HG03097 (cell line): ENCODE data around the gene NPAS3.

Experiments
- ATAC-seq: cut with Tn5 transposase; IDR thresholded peaks from one replicate; pipeline ENCODE4 v1.9.1; 2021; ENCODE audit not compliant: unreplicated experiment, low FRiP score

Gene NPAS3

DNA sequence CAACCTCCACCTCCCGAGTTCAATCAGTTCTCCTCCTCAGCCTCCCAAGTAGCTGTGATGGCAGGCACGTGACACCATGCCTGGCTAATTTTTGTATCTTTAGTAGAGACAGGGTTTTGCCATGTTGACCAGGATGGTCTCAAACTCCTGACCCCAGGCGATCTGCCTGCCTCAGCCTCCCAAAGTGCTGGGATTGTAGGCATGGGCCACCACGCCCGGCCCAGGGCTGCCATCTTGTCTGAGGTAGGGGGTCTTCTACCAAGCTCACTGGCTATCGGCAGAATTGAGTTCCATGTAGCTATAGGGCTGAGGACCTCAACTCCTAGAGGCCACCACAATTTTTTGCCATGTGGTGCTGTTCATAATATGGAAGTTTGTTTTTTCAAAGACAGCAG, 896.6 kb downstream of the NPAS3 start:
- ATAC-seq = no peak

DNA sequence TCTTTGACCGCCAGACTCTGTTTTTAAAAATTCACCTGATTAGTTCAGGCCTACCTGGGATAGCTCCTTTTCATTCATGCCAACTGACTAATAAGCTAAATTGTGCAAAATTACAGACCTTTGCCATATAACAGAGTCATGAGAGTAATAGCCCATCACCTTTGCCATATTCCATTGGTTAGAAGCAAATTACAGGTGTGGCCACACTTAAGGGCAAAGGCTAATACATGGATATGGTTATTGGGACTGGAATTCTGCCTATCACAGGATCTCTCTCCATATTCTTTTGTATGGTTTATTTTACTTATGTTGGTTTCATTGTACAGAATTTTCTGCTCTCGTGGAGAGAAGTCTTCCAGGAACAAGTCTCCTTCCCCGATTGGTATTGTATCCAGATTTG, 897.0 kb downstream of the NPAS3 start:
- no peak for ATAC-seq

DNA sequence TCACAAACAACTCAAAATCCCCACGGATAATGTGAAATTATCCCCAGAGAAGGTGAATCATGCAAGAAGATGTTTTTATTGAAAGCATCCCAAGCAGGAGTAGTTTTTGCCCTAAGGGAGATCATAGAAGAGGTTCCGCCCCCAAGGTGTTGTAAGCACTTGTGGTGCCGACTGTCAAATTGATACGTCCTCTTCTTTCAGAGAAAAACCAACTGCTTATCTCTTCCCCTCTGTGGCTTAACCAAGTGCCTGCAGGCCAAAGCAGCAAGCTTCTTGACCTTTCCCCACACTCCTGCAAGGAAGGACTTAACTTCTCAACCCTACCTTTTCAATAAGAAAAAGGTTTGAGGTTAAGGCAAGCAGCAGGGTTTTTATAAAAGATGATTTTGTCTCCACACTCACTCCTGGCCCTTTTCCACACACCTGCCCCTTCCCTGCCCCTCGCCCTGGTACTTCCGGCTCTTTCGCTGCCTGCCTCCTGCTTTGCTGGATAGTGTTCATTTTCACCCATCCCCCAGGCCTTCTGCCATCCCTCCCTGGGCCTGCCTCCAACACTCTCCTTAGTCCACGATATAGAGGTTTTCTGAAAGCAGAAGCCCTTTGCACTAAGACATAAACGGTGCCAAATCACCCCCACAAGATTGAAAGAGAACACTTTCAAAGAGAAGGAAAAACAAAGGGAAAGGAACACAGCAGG, 897.7 kb downstream of the NPAS3 start:
- no peak for ATAC-seq

DNA sequence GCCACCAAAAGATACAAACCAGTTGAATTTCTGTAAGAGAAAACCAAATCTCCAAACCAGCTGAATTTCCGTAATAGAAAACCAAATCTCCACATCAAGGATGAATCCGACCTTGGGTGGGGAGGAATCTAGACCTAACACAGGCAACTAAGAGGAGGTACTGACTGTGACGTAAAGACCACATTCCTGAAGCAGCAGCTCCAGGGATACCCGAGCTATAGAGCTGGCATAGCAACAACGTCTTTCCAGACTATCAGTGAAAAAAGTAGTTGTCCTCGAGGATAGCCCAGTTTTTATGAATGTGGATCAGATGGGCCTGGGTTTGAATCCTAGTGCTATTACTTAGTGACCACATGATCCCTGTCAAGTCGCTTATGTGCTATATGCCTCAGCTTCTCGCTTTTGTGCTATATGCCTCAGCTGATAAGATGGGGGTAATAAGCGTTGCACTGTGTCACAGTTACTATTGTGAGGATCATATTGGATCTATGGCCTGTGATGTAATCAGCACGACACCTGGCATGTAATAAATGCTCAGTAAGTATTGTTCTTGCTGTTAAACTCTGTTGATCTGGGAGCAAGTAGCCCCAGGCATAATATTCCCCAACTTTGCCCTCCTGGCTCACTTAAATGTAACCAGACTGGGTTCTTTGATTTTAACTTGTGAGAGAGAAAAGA, 898.4 kb downstream of the NPAS3 start:
- no peak for ATAC-seq

DNA sequence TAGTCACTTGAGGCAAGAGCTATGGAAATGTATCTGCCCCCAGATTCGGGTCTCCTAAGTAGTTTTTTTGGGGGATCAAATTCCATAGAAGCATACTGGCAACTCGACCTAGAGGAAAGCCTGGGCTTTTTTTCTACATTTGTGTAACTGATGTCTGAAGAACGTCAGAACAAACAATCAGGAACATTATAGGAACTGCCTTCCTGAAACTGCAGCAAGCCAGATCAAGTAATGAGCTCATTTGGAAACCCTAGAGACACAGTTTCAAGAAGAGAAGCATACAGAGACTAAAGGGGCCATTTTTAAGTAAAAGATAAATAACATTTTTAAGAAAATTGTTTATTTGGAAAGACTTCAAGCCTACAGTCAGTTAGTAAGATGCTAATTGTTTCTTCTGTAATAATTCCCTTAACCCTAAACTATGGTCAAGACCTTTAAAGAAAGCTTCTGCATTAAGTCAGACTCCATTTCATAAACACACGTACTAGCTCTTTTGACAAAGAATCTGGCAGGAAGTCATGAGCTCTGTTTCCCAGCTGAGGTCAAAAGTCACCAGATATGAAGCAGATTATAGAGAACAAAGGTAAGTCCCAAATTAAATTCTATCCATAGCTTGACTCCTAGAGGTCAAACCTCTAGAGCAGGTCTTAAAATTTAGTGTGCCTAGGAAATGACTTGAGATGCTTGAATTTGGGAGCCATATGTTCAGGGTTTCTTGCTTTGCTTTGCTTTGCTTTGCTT, 899.4 kb downstream of the NPAS3 start:
- no peak for ATAC-seq

DNA sequence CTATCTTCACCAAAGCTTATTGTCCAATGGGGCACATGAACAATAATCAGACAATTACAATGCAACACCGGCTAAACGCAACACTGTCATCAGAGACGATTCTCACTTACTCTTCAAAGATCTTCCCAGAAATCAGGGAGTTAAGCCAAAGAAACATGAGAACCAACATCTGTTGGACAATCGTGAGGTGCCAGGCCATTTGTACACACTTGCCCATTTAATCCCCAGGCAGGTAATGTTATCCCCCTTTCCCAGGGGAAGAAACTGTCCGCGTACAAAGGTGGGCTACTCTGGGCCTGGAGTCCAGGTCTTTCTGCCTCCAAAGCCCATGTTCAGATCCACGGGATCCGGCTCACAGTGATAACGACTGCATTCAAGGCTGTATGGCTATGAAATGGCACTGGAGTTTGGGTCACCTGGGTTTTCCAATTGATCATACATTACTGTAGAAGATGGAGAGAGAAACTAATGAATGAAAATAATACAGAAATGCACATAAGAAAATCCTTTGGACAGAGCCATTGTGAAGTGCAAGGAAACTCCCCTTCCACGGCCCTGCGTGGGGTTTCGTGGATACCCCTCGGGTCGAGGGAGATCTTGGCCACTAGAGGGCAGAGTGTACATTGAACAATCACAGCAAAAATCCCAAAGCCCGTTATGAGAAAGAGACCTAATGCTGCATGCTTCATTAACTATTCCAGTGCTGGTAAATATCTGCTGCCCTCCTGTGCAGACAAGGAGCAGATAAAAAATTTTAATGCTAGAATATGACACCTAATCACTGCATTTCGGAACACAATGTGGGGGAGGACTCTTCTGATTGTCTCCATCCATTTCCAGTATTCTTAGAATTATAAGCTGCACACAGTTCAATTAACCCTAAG, 900.8 kb downstream of the NPAS3 start:
- no peak for ATAC-seq

DNA sequence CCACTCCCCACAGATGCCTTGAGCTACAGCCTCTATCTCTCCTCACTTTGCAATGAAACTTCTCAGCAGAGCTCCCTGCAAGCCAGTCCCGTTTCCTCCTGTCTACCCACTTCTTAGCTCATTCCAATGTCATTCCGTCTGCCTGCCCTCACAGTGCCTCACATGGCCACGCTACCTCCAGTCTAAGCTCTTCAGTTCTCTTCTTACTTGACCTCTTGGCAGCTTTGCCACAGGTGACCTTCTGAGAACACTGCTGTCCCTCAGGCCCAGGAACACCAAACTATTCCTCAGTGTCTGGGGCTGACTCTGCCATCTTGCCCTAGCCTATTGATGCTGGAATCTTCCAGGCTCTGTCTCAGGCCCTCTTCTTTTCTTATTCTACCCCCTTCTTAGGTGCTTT, 902.1 kb downstream of the NPAS3 start:
- ATAC-seq = no peak

DNA sequence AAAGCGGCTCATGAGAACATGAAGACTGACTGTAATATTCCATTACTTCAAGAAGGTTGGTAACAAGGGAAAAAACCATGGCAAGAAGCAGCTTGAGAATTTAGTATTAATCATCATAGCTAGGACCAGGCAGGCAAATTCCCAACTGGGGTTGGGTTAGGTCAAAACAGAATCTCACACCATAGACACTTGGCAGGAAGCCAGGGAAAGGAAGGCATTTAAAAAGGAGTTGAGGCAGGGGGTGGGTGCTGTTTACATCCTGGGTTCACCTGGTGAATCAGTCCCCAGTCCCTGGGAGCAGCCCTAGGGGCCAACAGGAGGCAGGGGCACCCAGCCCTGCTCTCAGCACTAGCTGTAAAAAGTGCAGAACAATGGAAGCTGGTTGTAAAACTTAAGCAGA, 903.6 kb downstream of the NPAS3 start:
- ATAC-seq = no peak

DNA sequence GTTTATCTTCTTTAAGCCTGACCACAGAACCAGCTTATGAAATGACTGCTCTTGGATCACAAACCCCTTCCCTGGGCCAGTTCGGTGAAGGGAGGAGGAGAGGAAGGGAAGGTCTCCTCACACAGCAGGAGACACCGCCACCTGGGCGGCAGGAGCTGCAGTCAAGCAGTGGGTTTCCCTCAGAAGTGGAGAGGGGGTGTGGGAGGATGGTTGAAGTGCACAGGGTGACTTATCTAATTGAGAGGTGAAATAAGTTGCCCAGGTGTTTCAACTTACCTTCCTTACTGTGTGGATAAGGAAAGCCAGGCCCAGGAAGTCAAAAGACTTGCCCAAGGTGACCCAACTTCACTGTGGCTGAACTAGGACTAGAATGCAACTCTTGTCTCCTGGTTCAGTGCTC, 905.4 kb downstream of the NPAS3 start:
- ATAC-seq = no peak

DNA sequence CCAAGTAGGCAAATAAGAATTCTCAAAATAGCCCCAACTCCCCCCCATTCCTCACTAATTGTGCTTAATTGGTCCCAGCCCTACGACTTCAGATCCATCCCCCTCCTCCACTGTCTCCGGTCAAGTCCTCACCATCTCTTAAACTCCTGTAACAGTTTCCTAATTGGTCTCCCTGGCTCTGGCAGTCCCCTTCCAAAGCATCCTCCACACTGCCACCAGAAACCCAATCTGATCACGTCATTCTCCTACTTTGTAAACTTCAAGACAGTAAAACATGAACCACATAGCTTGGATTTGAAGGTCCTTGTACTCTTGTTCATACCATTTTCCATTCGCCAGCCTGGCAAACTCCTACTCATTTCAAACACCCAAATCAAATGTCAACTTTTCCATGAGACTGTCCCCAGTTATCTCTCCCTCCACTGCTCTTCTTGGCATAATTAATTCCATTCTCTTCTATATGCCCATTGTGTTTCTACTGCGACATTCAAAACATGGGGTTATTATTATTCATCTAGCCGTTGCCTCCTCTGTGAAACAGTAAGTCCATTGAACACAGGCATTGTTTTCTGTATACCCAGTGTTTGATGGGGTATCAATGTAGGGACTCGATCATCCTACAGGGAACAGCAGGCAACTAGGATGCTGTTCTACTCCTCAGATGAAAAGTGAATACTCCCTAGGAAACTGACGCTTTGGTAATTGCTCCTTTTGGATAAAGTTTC, 907.6 kb downstream of the NPAS3 start:
- no peak for ATAC-seq

DNA sequence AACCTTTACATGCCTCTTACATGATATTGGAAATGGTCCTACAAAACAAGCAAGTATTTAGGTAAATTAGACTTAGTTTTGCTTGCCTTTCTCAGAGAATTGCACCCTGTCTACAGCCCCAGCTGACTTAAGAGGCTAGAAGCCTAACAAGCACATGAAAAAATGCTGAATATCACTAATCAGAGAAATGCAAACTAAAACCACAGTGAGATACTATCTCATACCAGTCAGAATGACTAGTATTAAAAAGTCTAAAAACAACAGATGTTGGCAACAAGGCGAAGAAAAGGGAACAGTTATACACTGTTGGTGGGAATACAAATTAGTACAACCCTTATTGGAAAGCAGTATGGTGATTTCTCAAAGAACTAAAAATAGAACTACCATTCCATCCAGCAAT, 908.4 kb downstream of the NPAS3 start:
- no peak for ATAC-seq

DNA sequence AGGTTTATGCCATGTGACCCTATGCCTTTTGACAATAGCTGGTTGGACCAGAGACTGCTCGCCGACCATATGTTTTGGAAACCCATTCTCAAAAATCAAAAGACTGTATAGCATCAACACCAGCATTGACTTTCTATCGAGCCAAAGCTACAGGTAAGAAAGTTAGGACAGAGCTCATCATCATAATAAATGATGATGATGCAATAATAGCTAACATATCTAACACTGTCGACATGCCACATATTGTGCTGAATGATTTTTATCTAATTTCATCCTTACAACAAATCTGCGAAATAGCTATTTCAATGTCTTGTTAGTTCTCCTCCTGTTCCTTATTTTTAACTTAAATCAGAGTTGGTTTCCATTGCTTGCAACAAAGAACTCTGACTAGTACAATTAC, 909.3 kb downstream of the NPAS3 start:
- no peak for ATAC-seq

DNA sequence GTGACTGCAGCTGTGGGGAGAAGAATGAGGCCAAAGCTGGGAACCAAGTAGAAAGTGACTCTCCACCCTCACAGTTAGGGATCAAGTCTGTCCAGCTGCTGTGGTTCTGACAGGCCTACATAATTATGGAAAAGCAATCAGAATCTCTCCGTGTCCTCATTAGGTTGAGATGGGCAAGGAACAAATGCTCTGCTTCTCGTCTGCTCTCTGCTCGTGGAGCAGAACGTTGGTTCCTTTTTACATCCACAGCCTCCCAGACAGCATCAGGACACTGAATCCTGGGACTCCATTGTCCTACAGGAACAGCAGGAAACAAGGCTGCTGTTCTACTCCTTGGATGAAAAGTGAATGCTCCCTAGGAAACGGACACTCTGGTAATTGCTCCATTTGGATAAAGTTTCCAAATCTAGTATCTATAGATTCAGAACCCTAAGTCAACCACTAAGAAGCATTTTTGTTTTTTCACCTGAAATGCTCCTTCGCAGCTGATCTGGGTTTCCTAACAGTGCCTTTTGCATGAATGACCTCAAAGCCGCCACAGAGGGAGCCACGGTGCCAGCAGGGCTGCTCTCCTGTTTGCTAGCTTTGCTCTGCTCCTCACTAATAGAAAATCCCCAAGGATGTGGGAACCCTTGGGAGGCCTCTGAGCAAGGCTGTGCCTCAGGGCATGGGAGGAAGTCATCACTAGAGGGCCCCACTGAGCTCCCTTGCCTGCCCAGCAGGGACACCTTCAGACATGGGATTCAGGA, 910.2 kb downstream of the NPAS3 start:
- ATAC-seq = no peak

DNA sequence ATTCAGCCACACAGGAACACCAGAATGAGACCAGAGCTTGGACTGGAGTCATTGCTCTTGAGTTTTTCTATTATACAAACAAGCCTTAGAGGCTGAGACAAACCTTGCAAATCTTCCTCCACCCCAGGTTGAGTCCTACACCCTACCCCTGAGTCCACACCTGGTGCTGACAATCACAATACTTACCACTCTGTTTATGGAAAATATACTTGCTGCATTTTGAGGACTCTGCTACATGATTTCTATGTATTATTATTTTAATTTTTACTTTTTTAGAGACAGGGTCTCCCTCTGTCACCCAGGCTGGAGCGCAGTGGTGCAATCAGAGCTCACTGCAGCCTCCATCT, 910.7 kb downstream of the NPAS3 start:
- no peak for ATAC-seq

DNA sequence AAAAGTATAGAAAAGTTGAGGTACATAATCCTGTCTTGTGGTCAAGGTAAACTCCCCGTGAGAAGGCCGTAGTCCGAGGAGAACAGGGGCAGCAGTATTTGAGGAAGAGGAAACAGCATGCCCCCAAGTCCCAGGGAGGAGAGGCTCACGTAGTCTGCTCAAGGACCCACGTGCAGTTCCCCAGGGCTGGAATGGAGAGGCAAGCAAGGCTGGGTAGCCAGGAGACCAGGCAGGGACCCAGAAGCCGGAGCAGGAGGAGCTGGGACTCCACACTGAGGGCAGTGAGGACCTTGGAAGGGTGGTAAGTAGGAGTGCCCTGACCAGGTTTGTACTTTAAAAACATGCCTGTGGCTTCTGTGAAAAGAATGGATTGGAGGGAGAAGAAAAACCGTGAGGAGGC, 912.1 kb downstream of the NPAS3 start:
- ATAC-seq = no peak

DNA sequence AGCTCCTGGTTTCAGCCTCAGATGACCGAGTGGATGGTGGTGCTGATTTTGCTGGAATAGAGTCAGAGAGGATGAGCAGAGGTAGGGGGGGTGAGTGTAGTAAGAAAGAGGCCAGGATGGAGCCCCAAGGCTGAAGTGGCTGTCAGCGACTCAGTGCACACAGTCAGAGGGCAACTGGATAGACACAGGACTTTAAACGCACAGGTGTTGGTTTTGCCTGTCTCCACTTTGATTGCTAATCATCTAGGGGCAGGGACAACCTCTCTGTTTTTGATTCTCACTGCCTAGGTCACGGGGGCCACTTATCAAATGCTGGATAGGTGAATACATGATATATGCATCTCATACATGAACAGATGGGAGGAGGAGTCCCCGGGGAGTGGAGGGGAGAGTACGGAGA, 912.7 kb downstream of the NPAS3 start:
- no peak for ATAC-seq

DNA sequence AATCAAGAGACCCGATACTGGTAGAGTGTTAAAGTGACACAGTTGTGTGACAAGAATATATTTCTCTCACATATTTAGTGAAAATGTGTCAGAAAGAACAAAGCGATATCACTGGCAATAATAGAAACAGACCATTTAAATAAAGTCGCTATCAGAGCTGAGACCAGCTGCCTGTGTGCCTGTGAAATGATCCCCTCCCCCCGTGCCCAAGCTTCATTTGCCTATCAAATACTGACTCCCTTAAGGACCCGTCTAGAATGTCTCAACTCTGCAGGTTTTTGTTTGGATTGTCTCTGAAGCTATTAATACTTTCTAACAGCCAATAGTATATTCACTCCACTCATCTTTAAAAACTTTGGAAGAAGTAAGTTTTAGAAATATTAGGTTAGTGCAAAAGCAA, 913.3 kb downstream of the NPAS3 start:
- no peak for ATAC-seq
